Activated CD8-positive, alpha-beta T cell treated with anti-CD3 and anti-CD28 coated beads for 36 hours (primary cell): Measurements from ENCODE around the gene RNF225. TPM values are rescaled to one million over a fixed set of nuclear protein-coding genes. Genes with fewer than 3 reads are reported as not detected.

Experiments used
- ATAC-seq: fragments of 200-7000 bp; cut with Tn5 transposase; one replicate; pipeline ENCODE4 v1.10.0; 2021; ENCODE audit warnings: mild to moderate bottlenecking, moderate library complexity
- CTCF ChIA-PET: fragments of 350-600 bp; sonication (Branson Sonifier 250); formaldehyde crosslinking; loops from one replicate; lab custom pipeline; 2021; ENCODE audit warnings: antibody characterized with exemption; lab: Charles Lee
- POLR2A ChIA-PET: fragments of 350-600 bp; sonication (Branson Sonifier 250); formaldehyde crosslinking; loops from one replicate; lab custom pipeline; 2021; ENCODE audit warnings: antibody characterized with exemption; lab: Charles Lee
- DNase-seq: peaks from one replicate; pipeline ENCODE4 v3.0.0-alpha.2; 2020
- H3K27ac Mint-ChIP-seq: one replicate; pipeline ENCODE4 v1.8.0; 2021; ENCODE audit warnings: mild to moderate bottlenecking, mixed read lengths
- H3K27me3 Mint-ChIP-seq: one replicate; pipeline ENCODE4 v1.8.0; 2021; ENCODE audit warnings: mixed read lengths
- H3K36me3 Mint-ChIP-seq: one replicate; pipeline ENCODE4 v1.8.0; 2021; ENCODE audit warnings: low read depth, mixed read lengths
- H3K4me1 Mint-ChIP-seq: one replicate; pipeline ENCODE4 v1.8.0; 2021; ENCODE audit warnings: low read depth, mixed read lengths
- H3K4me3 Mint-ChIP-seq: one replicate; pipeline ENCODE4 v1.8.0; 2021; ENCODE audit warnings: mild to moderate bottlenecking, moderate library complexity, mixed read lengths
- H3K9me3 Mint-ChIP-seq: one replicate; pipeline ENCODE4 v1.8.0; 2021; ENCODE audit warnings: mixed read lengths
- CTCF ChIP-seq: fragments of 200-600 bp; IDR thresholded peaks from one replicate; pipeline ENCODE4 v1.8.0; 2022; ENCODE audit warnings: antibody characterized with exemption, mild to moderate bottlenecking
- intact Hi-C: fragments of 100-400 bp; cut with micrococcal nuclease; formaldehyde crosslinking; loops from one replicate; pipeline ENCODE4 v1.10.0; 2022
- total RNA-seq, 2 experiments: library from RNA; stranded (reverse); gene quantifications; one replicate each; pipeline ENCODE4 v1.2.3, GENCODE V29; 2021

The RNF225 gene
- total RNA-seq, 2 experiments from 2014 or later: 0.81 to 1.1 TPM

GRCh38 chr19:58385313-58385890 is 10.1 kb upstream of the RNF225 start:
- Mint-ChIP-seq H3K4me3 (peak overlapping the region; percentile 97), H3K4me1 (peaks cover 28% of the 10 kb centered on the region), H3K36me3 (peaks cover 30% of the 10 kb centered on the region), H3K9me3 (no peaks in the 10 kb centered on the region), H3K27me3 (no peaks in the 10 kb centered on the region), H3K27ac (peak overlapping the region; percentile 98)
- no peak for TF ChIP-seq CTCF
- intact Hi-C loops: loop anchor here (5.0 kb wide), 1 partner anchor 78 kb away; the partner anchor contains the start of gene ERVK3-1
- POLR2A ChIA-PET: interaction anchor here (1.4 to 5.0 kb wide), 5 partner anchors 12 to 134 kb away, joined by 3 to 45 read pairs (median 7); partner anchors contain the start of genes RNF225 and ZBTB45
- CTCF ChIA-PET: no interaction called here
- ATAC-seq: no peak
- no peak for DNase-seq

- intact Hi-C loops: loop anchor here (5.0 kb wide), 1 partner anchor 79 kb away; the partner anchor contains the start of gene ERVK3-1
- POLR2A ChIA-PET: interaction anchor here (0.6 to 5.0 kb wide), 9 partner anchors 12 to 157 kb away, joined by 3 to 45 read pairs (median 4); partner anchors contain the start of genes RNF225 and ZBTB45
These were observed 9.4 kb upstream of the RNF225 start for GRCh38 chr19:58385891-58386575.

GRCh38 chr19:58386576-58387337 is 8.7 kb upstream of the RNF225 start, which contains the start of gene RPS5:
TSS of gene RPS5 (plus strand) at chr19:58387269. CDS start at chr19:58388138, 869 bp downstream.
- Mint-ChIP-seq H3K9me3 (no peaks in the 10 kb centered on the region), H3K4me1 (peaks cover 35% of the 10 kb centered on the region), H3K4me3 (peak within 1 kb of the TSS; percentile 97), H3K27ac (peak within 1 kb of the TSS; percentile 98), H3K27me3 (no peaks in the 10 kb centered on the region), H3K36me3 (peaks cover 40% of the 10 kb centered on the region)
- no peak for TF ChIP-seq CTCF
- ChIA-PET CTCF (no interaction called here), POLR2A (interaction anchor here (0.6 to 5.0 kb wide), 11 partner anchors 11 to 158 kb away, joined by 3 to 45 read pairs (median 3); partner anchors contain the start of genes RNF225, TRIM28 and ZBTB45)
- ATAC-seq: peak; percentile 91
- intact Hi-C loops: loop anchor here (5.0 kb wide), 1 partner anchor 79 kb away; the partner anchor contains the start of gene ERVK3-1
- peak; percentile 97 for DNase-seq

More at GRCh38 chr19:58385891-58386575, 9.4 kb upstream of the RNF225 start:
- Mint-ChIP-seq H3K4me3 (peak overlapping the region; percentile 97), H3K9me3 (no peaks in the 10 kb centered on the region), H3K27me3 (no peaks in the 10 kb centered on the region), H3K36me3 (peaks cover 36% of the 10 kb centered on the region), H3K4me1 (peaks cover 34% of the 10 kb centered on the region), H3K27ac (peak overlapping the region; percentile 98)
- no peak for ATAC-seq
- CTCF ChIA-PET: no interaction called here
- no peak for TF ChIP-seq CTCF
- peak; percentile 52 for DNase-seq

- peaks cover 34% of the 10 kb centered on the region for H3K4me1 Mint-ChIP-seq
These were observed 7.9 kb upstream of the RNF225 start for GRCh38 chr19:58387338-58388174.

More at GRCh38 chr19:58387338-58388174, 7.9 kb upstream of the RNF225 start:
- ATAC-seq (no peak), DNase-seq (no peak)
- H3K36me3 Mint-ChIP-seq: peaks cover 46% of the 10 kb centered on the region
- intact Hi-C loops: loop anchor here (5.0 kb wide), 1 partner anchor 80 kb away; the partner anchor contains the start of gene ERVK3-1
- TF ChIP-seq CTCF: no peak
- H3K27me3 Mint-ChIP-seq: no peaks in the 10 kb centered on the region
- ChIA-PET POLR2A (interaction anchor here (0.6 to 5.0 kb wide), 7 partner anchors 10 to 156 kb away, joined by 3 to 45 read pairs (median 5); partner anchors contain the start of genes RNF225, TRIM28 and ZBTB45), CTCF (no interaction called here)
- no peaks in the 10 kb centered on the region for H3K9me3 Mint-ChIP-seq
- H3K27ac Mint-ChIP-seq: peak overlapping the region; percentile 98
- H3K4me3 Mint-ChIP-seq: peak overlapping the region; percentile 97
